Measurements from ENCODE around the gene CACNA1S. TPM values are rescaled to one million over a fixed set of nuclear protein-coding genes. Genes with fewer than 3 reads are reported as not detected.

The CACNA1S gene
- total and polyA plus RNA-seq, 2 of the 13 experiments (the other 11 are each of a cell fraction or from before 2014, with no cell fraction given) = not detected

GRCh38 chr1:201114245-201115131 is 2.3 kb upstream of the CACNA1S start (continued):
- TF ChIP-seq, protein P1, sequence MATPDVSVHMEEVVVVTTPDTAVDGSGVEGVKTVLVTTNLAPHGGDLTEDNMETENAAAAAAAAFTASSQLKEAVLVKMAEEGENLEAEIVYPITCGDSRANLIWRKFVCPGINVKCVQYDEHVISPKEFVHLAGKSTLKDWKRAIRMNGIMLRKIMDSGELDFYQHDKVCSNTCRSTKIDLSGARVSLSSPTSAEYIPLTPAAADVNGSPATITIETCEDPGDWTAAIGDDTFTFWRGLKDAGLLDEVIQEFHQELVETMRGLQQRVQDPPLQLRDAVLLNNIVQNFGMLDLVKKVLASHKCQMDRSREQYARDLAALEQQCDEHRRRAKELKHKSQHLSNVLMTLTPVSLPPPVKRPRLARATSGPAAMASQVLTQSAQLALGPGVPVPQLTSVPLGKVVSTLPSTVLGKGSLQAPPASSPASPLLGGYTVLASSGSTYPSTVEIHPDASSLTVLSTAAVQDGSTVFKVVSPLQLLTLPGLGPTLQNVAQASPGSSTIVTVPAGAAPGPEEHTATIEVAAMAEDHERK (CRISPR knock-in tag; IDR thresholded peaks at IDR 0.05; ENCODE audit: low read depth) = no peak
- TF ChIP-seq ZNF235 (CRISPR knock-in tag; IDR thresholded peaks at IDR 0.05; ENCODE audit: borderline replicate concordance) (no peak), EEA1 (CRISPR knock-in tag; IDR thresholded peaks at IDR 0.05; ENCODE audit: borderline replicate concordance) (no peak), ZNF850 (CRISPR knock-in tag; conservative IDR thresholded peaks at IDR 0.05) (no peak), ZNF263 (CRISPR knock-in tag; IDR thresholded peaks at IDR 0.05) (peak; percentile 29), POLR2A (IDR thresholded peaks at IDR 0.05; ENCODE audit: insufficient read depth in 1 of 2, low read depth in 2 of 2, low read length in 2 of 2) (no peak), ZNF629 (CRISPR knock-in tag; conservative IDR thresholded peaks at IDR 0.05) (no peak), ZNF563 (CRISPR knock-in tag; IDR thresholded peaks at IDR 0.05) (no peak), SMC3 (IDR thresholded peaks at IDR 0.05; ENCODE audit: low read length) (peak; percentile 65), ZFP36L1 (CRISPR knock-in tag; IDR thresholded peaks at IDR 0.05) (no peak), SUZ12 (IDR thresholded peaks at IDR 0.05; ENCODE audit: low read depth, low read length) (peak; percentile 27; the same call in 1 of the 2 replicates), ZNF547 (CRISPR knock-in tag; IDR thresholded peaks at IDR 0.05) (0 out of 2 replicates have a peak, but pooled peaks have one; percentile 44), KDM2A (CRISPR knock-in tag; IDR thresholded peaks at IDR 0.05; ENCODE audit: borderline replicate concordance, low read depth) (peak; percentile 58; the same call in 1 of the 2 replicates), JDP2 (CRISPR knock-in tag; IDR thresholded peaks at IDR 0.05; ENCODE audit: borderline replicate concordance) (no peak), ZNF20 (CRISPR knock-in tag; IDR thresholded peaks at IDR 0.05) (no peak), HNRNPLL (IDR thresholded peaks at IDR 0.05; ENCODE audit: low read depth, low read length, poor library complexity, severe bottlenecking) (peak; percentile 54), KAT2B (IDR thresholded peaks at IDR 0.05; ENCODE audit: borderline replicate concordance, low read depth, low read length) (no peak), ZFY (CRISPR knock-in tag; IDR thresholded peaks at IDR 0.05) (no peak), ZNF496 (CRISPR knock-in tag; IDR thresholded peaks at IDR 0.05; ENCODE audit: insufficient replicate concordance) (no peak), AGO1 (IDR thresholded peaks at IDR 0.05; ENCODE audit: low read depth, low read length, poor library complexity, severe bottlenecking) (peak; percentile 15), ZNF775 (CRISPR knock-in tag; IDR thresholded peaks at IDR 0.05; ENCODE audit: borderline replicate concordance) (no peak)
- TF ChIP-seq, protein P2, sequence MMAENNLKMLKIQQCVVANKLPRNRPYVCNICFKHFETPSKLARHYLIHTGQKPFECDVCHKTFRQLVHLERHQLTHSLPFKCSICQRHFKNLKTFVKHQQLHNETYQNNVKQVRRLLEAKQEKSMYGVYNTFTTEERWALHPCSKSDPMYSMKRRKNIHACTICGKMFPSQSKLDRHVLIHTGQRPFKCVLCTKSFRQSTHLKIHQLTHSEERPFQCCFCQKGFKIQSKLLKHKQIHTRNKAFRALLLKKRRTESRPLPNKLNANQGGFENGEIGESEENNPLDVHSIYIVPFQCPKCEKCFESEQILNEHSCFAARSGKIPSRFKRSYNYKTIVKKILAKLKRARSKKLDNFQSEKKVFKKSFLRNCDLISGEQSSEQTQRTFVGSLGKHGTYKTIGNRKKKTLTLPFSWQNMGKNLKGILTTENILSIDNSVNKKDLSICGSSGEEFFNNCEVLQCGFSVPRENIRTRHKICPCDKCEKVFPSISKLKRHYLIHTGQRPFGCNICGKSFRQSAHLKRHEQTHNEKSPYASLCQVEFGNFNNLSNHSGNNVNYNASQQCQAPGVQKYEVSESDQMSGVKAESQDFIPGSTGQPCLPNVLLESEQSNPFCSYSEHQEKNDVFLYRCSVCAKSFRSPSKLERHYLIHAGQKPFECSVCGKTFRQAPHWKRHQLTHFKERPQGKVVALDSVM (CRISPR knock-in tag; IDR thresholded peaks at IDR 0.05) = no peak
- TF ChIP-seq, protein P3, sequence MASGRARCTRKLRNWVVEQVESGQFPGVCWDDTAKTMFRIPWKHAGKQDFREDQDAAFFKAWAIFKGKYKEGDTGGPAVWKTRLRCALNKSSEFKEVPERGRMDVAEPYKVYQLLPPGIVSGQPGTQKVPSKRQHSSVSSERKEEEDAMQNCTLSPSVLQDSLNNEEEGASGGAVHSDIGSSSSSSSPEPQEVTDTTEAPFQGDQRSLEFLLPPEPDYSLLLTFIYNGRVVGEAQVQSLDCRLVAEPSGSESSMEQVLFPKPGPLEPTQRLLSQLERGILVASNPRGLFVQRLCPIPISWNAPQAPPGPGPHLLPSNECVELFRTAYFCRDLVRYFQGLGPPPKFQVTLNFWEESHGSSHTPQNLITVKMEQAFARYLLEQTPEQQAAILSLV (CRISPR knock-in tag; IDR thresholded peaks at IDR 0.05; ENCODE audit: borderline replicate concordance) = peak; percentile 33; the same call in 1 of the 2 replicates
- TF ChIP-seq, protein P4, sequence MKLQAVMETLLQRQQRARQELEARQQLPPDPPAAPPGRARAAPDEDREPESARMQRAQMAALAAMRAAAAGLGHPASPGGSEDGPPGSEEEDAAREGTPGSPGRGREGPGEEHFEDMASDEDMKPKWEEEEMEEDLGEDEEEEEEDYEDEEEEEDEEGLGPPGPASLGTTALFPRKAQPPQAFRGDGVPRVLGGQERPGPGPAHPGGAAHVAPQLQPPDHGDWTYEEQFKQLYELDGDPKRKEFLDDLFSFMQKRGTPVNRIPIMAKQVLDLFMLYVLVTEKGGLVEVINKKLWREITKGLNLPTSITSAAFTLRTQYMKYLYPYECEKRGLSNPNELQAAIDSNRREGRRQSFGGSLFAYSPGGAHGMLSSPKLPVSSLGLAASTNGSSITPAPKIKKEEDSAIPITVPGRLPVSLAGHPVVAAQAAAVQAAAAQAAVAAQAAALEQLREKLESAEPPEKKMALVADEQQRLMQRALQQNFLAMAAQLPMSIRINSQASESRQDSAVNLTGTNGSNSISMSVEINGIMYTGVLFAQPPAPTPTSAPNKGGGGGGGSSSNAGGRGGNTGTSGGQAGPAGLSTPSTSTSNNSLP (IDR thresholded peaks at IDR 0.05; ENCODE audit: low read depth, low read length) = no peak
